Lung (tissue), 12 donors: ENCODE measurements around the gene RALGPS2. TPM values are rescaled to one million over a fixed set of nuclear protein-coding genes. Genes with fewer than 3 reads are reported as not detected.
"Not testable (repeated sequence)": the region's sequence is repeated elsewhere in the genome, so short reads cannot be mapped to it uniquely, and the experiment has no call there.

Experiments used
- ATAC-seq: fragments of 200-7000 bp; cut with Tn5 transposase; one replicate; pipeline ENCODE4 v1.9.1; 2020; ENCODE audit warnings: moderate number of reproducible peaks; ENCODE audit not compliant: insufficient read depth, low FRiP score
- DNase-seq, 3 donors: peaks; one replicate each; pipeline ENCODE4 v3.0.0-alpha.2; 2013 to 2017
- H3K27ac ChIP-seq, 2 donors: one replicate each; pipeline ENCODE4 v1.5.1; 2013; ENCODE audit warnings: mild to moderate bottlenecking in 2 of 2, moderate library complexity in 2 of 2, control low read depth in 1 of 2, inconsistent platforms in 1 of 2, low read depth in 1 of 2, low read length in 1 of 2
- H3K27me3 ChIP-seq, 3 donors: one replicate each; pipeline ENCODE4 v1.5.1; 2013; ENCODE audit warnings: low read length in 2 of 3; ENCODE audit not compliant: control insufficient read depth in 3 of 3, insufficient read depth in 3 of 3
- H3K36me3 ChIP-seq, 4 donors: one replicate each; pipeline ENCODE4 v1.5.1; 2013; ENCODE audit warnings: low read length in 4 of 4, mild to moderate bottlenecking in 1 of 4, moderate library complexity in 1 of 4; ENCODE audit not compliant: control insufficient read depth in 4 of 4, insufficient read depth in 4 of 4
- H3K4me1 ChIP-seq, 5 donors: one replicate each; pipeline ENCODE4 v1.5.1; 2013; ENCODE audit warnings: low read length in 5 of 5, mild to moderate bottlenecking in 2 of 5, moderate library complexity in 1 of 5; ENCODE audit not compliant: control insufficient read depth in 5 of 5, insufficient read depth in 5 of 5
- H3K4me3 ChIP-seq: one replicate; pipeline ENCODE4 v1.5.1; 2013; ENCODE audit warnings: mild to moderate bottlenecking, control low read depth, moderate library complexity
- H3K9ac ChIP-seq, 2 donors: one replicate each; pipeline ENCODE4 v1.5.1; 2013; ENCODE audit warnings: low read length in 2 of 2, control low read depth in 1 of 2; ENCODE audit not compliant: insufficient read depth in 1 of 2
- H3K9me3 ChIP-seq, 4 donors: one replicate each; pipeline ENCODE4 v1.5.1; 2013; ENCODE audit warnings: low read length in 3 of 4, mild to moderate bottlenecking in 1 of 4, moderate library complexity in 1 of 4; ENCODE audit not compliant: control insufficient read depth in 4 of 4, insufficient read depth in 3 of 4
- WGBS, 2 donors: extraction: QIAGEN DNeasy Blood & Tissue Kit; methylation state at CpG; one replicate each; pipeline ENCODE4 v1.1.7; 2013; 5-methylcytosine and 5-hydroxymethylcytosine counted together
- polyA plus RNA-seq, 2 donors: library from polyadenylated mRNA; stranded (reverse); fragments of 200-250 nt; gene quantifications; one replicate each; pipeline ENCODE4 v1.2.1, GENCODE V29; 2013
- total RNA-seq, 2 donors: library from RNA; depleted of rRNA in 1 of 2; stranded (reverse); fragments of >200 nt in 1 of 2; gene quantifications; one replicate each; pipeline ENCODE4 v1.2.1, GENCODE V29; 2014 to 2021
- TF ChIP-seq, protein P1 (sequence below): IDR thresholded peaks from 2 replicates; pipeline ENCODE4 v1.5.1; 2012; ENCODE audit warnings: mild to moderate bottlenecking; ENCODE audit errors: control extremely low read depth, extremely low read depth
- donor health status: control.
- donor health status: control.
- donor health status: Bipolar disorder and iron deficiency.
- donor health status: healthy.
- donor health status: DM: yes; HTN: yes; CAD: no.

RALGPS2 gene
- total and polyA plus RNA-seq, 4 donors, result 1.2 to 33.2 (median 5.1) TPM

DNA sequence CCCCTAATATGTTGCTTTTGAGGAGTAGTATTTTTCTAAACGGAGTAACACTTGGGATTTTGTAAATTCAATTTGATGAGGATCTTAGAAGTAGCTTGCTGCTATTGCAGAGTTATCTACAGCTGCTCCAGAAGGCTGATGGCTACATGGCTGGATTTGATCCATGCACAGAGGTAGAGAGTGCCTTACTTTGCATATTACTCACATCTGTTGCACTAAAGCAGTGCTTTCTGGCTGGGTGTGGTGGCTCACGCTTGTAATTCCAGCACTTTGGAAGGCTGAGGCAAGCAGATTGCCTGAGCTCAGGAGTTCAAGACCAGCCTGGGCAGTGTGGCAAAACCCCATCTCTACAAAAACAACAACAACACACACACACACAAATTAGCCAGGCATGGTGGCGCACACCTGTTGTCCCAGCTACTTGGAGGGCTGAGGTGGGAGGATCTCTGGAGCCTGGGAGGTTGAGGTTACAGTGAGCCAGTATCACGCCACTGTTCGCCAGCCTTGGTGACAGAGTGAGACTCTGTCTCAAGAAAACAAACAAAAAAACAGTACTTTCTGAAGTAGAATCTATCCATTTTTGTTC lies 24.6 kb downstream of the RALGPS2 start:
- no peak for ATAC-seq
- TF ChIP-seq, protein P1, sequence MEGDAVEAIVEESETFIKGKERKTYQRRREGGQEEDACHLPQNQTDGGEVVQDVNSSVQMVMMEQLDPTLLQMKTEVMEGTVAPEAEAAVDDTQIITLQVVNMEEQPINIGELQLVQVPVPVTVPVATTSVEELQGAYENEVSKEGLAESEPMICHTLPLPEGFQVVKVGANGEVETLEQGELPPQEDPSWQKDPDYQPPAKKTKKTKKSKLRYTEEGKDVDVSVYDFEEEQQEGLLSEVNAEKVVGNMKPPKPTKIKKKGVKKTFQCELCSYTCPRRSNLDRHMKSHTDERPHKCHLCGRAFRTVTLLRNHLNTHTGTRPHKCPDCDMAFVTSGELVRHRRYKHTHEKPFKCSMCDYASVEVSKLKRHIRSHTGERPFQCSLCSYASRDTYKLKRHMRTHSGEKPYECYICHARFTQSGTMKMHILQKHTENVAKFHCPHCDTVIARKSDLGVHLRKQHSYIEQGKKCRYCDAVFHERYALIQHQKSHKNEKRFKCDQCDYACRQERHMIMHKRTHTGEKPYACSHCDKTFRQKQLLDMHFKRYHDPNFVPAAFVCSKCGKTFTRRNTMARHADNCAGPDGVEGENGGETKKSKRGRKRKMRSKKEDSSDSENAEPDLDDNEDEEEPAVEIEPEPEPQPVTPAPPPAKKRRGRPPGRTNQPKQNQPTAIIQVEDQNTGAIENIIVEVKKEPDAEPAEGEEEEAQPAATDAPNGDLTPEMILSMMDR, result no peak
- DNase-seq, result no peak
- no peak overlapping the region for H3K27ac ChIP-seq
- H3K4me1 ChIP-seq, result no peaks in the 10 kb centered on the region
- no peak overlapping the region for H3K9ac ChIP-seq
- no peak overlapping the region for H3K4me3 ChIP-seq
- 95% methylated on average over 5 of the region's 5 CpGs for WGBS, 2 donors
- no peaks in the 10 kb centered on the region for H3K9me3 ChIP-seq
- H3K36me3 ChIP-seq, result peaks cover 0 to 3% (median 0%) of the 10 kb centered on the region in 4 donors
- H3K27me3 ChIP-seq, result no peaks in the 10 kb centered on the region

DNA sequence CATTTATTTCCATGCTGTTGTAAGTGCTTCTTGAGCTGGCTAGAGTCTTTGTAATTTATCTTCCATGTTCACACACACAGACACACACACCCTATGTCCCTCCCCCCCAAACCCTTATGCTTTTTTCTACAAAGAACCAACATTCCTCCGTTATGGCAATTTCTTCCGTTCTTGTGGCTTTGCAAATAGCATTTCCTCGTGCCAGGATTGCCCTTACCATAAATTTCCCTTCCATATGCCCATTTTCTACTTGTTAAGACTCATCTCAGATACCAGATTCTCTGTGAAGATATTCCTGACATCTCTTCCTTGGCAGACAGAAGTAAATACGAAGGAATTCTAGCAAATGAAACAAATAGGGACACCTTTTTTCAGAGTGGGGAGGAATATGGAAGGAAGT lies 26.0 kb downstream of the RALGPS2 start:
- Histone ChIP-seq H3K4me1 (no peaks in the 10 kb centered on the region), H3K9ac (no peak overlapping the region), H3K4me3 (no peak overlapping the region), H3K36me3 (peaks cover 0 to 3% (median 0%) of the 10 kb centered on the region in 4 donors), H3K27ac (no peak overlapping the region), H3K27me3 (no peaks in the 10 kb centered on the region), H3K9me3 (no peaks in the 10 kb centered on the region)
- ATAC-seq (no peak), DNase-seq (no peak)
- WGBS, 2 donors, result 72 to 83% methylated on average over 4 of the region's 4 CpGs
- TF ChIP-seq, protein P1, result no peak

- Histone ChIP-seq H3K4me3 (no peak overlapping the region), H3K4me1 (no peaks in the 10 kb centered on the region), H3K9me3 (no peaks in the 10 kb centered on the region), H3K27ac (no peak overlapping the region), H3K9ac (no peak overlapping the region), H3K36me3 (peaks cover 0 to 3% (median 0%) of the 10 kb centered on the region in 4 donors), H3K27me3 (no peaks in the 10 kb centered on the region)
- WGBS, 2 donors, result 55 to 74% methylated on average over 2 of the region's 2 CpGs
- DNase-seq (no peak), ATAC-seq (no peak)
- TF ChIP-seq, protein P1, result no peak
Measured at GRCh38 chr1:178752891-178753290, 27.8 kb downstream of the RALGPS2 start.

DNA sequence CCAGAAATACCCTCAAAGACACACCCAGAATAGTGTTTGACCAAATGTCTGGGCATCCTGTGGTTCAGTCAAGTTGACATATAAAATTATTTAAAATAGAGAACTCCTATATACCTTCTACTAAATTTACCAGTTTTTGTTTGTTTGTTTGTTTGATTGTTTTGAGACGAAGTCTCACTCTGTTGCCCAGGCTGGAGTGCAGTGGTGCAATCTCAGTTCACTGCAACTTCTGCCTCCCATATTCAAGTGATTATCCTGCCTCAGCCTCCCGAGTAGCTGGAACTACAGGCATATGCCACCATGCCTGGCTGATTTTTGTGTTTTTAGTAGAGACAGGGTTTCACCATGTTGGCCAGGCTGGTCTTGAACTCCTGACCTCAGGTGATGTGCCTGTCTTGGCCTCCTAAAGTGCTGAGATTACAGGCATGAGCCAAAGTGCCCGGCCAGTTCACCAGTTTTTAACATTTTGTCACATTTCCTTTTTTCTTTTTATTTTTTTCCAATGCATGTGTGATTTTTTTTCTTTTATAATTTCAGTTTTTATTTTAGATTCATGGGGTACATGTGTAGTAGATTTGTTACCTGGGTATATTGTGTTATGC lies 29.7 kb downstream of the RALGPS2 start:
- not testable (repeated sequence) for H3K36me3 ChIP-seq, H3K9me3 ChIP-seq, H3K27ac ChIP-seq, H3K9ac ChIP-seq, H3K4me3 ChIP-seq, ATAC-seq, H3K27me3 ChIP-seq, DNase-seq, H3K4me1 ChIP-seq
- 95 to 97% methylated on average over 3 of the region's 3 CpGs for WGBS, 2 donors
